Esophagus squamous epithelium (tissue), 4 donors: Measurements from ENCODE around the gene CASTOR2.
"Not testable (repeated sequence)": the region's sequence is repeated elsewhere in the genome, so short reads cannot be mapped to it uniquely, and the experiment has no call there.

Experiments
- CTCF ChIP-seq, 6 experiments: fragments of 450-650 bp in 4 of 6; fragments of 200-600 bp in 2 of 6; sonication (generic) in 2 of 6; IDR thresholded peaks; one replicate each; pipeline ENCODE4 v1.5.1; 2016 to 2019; ENCODE audit warnings: antibody characterized with exemption in 6 of 6, mild to moderate bottlenecking in 4 of 6, moderate library complexity in 4 of 6
- POLR2A ChIP-seq, 4 donors: fragments of 450-650 bp; IDR thresholded peaks; one replicate each; pipeline ENCODE4 v1.6.1; 2017; ENCODE audit warnings: antibody characterized with exemption in 4 of 4, mild to moderate bottlenecking in 4 of 4, moderate library complexity in 3 of 4

GRCh38 chr7:75074262-75074641 lies 109.7 kb downstream of the CASTOR2 start:
- not testable (repeated sequence) for TF ChIP-seq CTCF, POLR2A (IDR thresholded peaks at IDR 0.05)
